Fibroblast of lung (primary cell): ENCODE results near the gene TPRX1.

Source experiments
- CTCF ChIP-seq, 2 donors: IDR thresholded peaks in 1 of 2; conservative IDR thresholded peaks in 1 of 2; 1 replicate in 1 of 2; 2 replicates in 1 of 2; pipeline ENCODE4 v1.5.1; 2011 to 2012; ENCODE audit warnings: low read length in 2 of 2, control low read depth in 1 of 2, inconsistent platforms in 1 of 2, low read depth in 1 of 2, mild to moderate bottlenecking in 1 of 2
- EZH2 ChIP-seq: IDR thresholded peaks from 2 replicates; pipeline ENCODE4 v1.5.1; 2012; ENCODE audit warnings: low read length, control low read depth, mild to moderate bottlenecking; ENCODE audit errors: missing control alignments

DNA sequence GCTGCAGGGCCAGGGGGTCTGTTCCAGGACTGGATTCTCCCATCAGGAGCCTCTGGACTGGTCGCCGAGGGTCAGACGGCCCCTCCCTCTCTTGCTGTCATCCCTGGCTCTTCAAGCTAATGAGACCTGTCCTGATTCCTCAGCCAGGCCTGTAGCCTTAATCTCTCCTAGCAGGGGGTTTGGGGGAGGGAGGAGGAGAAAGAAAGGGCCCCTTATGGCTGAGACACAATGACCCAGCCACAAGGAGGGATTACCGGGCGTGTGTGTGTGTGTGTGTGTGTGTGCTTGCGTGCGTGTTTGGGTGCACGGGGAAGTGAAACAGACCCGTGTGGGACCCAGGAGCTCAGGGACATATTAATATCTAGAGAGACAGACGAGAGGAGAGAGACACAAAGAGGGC, 15.5 kb upstream of the TPRX1 start:
- TF ChIP-seq CTCF (conservative IDR thresholded peaks at IDR 0.05 in 1 of 2, IDR thresholded peaks at IDR 0.05 in 1 of 2; ENCODE audit: low read depth in 1 of 2, low read length in 2 of 2) (no peak), EZH2 (no peak)
